Neural cell (in vitro differentiated cells): ENCODE measurements around the gene KCNIP4. TPM values are rescaled to one million over a fixed set of nuclear protein-coding genes. Genes with fewer than 3 reads are reported as not detected.

Experiments
- H2AFZ ChIP-seq: fragments of 200-600, 300-800 bp; sonication (generic), shearing (Covaris generic); 2 replicates; pipeline ENCODE4 v1.6.0; 2014; ENCODE audit warnings: low read depth, mild to moderate bottlenecking, antibody characterized with exemption, low read length, moderate library complexity
- H3F3A ChIP-seq: fragments of 200-600 bp; shearing (Covaris generic); 2 replicates; pipeline ENCODE4 v1.6.1; 2016; ENCODE audit warnings: mild to moderate bottlenecking, moderate library complexity, mixed read lengths, antibody characterized with exemption, low read length; ENCODE audit not compliant: insufficient read depth, poor library complexity, severe bottlenecking
- H3K27ac ChIP-seq: fragments of 200-600, 300-800 bp; sonication (generic), shearing (Covaris generic); 2 replicates; pipeline ENCODE4 v1.5.1; 2014; ENCODE audit warnings: mild to moderate bottlenecking, low read length, moderate library complexity
- H3K27me3 ChIP-seq: fragments of 300-800, 200-600 bp; sonication (generic), shearing (Covaris generic); 2 replicates; pipeline ENCODE4 v1.6.0; 2014; ENCODE audit warnings: mild to moderate bottlenecking, low read depth, low read length, moderate library complexity; ENCODE audit not compliant: insufficient read depth
- H3K36me3 ChIP-seq: fragments of 300-800, 200-600 bp; sonication (generic), shearing (Covaris generic); 2 replicates; pipeline ENCODE4 v1.5.1; 2014; ENCODE audit warnings: mild to moderate bottlenecking, antibody characterized with exemption, low read length, moderate library complexity; ENCODE audit not compliant: insufficient read depth
- H3K4me2 ChIP-seq: fragments of 300-800, 200-600 bp; sonication (generic), shearing (Covaris generic); 2 replicates; pipeline ENCODE4 v1.6.0; 2014; ENCODE audit warnings: mild to moderate bottlenecking, low read length
- H3K4me3 ChIP-seq: fragments of 300-800, 200-600 bp; sonication (generic), shearing (Covaris generic); 2 replicates; pipeline ENCODE4 v1.5.1; 2014; ENCODE audit warnings: mild to moderate bottlenecking, low read length, moderate library complexity
- H3K79me2 ChIP-seq: fragments of 200-600 bp; shearing (Covaris generic); replicated peaks from 2 replicates; pipeline ENCODE4 v1.6.0; 2014; ENCODE audit warnings: mild to moderate bottlenecking, low read length, moderate library complexity; ENCODE audit not compliant: insufficient read depth
- H3K9ac ChIP-seq: fragments of 300-800, 200-600 bp; sonication (generic), shearing (Covaris generic); 2 replicates; pipeline ENCODE4 v1.6.1; 2016; ENCODE audit warnings: mild to moderate bottlenecking, low read length, mixed read lengths
- H3K9me2 ChIP-seq: fragments of 200-600 bp; shearing (Covaris generic); 2 replicates; pipeline ENCODE4 v1.6.1; 2016; ENCODE audit warnings: mild to moderate bottlenecking, low read length, mixed read lengths; ENCODE audit not compliant: insufficient read depth
- H3K9me3 ChIP-seq: fragments of 200-600, 300-800 bp; sonication (generic), shearing (Covaris generic); 2 replicates; pipeline ENCODE4 v1.6.1; 2016; ENCODE audit warnings: mild to moderate bottlenecking, mixed run types, low read length, moderate library complexity, mixed read lengths
- H4K20me1 ChIP-seq: fragments of 200-600 bp; shearing (Covaris generic); 2 replicates; pipeline ENCODE4 v1.6.1; 2016; ENCODE audit warnings: mild to moderate bottlenecking, mixed run types; ENCODE audit not compliant: insufficient read depth
- CTCF ChIP-seq: fragments of 450-650 bp; IDR thresholded peaks from 2 replicates; pipeline ENCODE4 v1.5.1; 2014; ENCODE audit warnings: antibody characterized with exemption, mild to moderate bottlenecking, moderate library complexity; ENCODE audit not compliant: poor library complexity, severe bottlenecking
- EP300 ChIP-seq: fragments of 450-650 bp; conservative IDR thresholded peaks from 2 replicates; pipeline ENCODE4 v1.6.1; 2014; ENCODE audit warnings: antibody characterized with exemption, mild to moderate bottlenecking, moderate library complexity; ENCODE audit not compliant: poor library complexity, severe bottlenecking
- EZH2 ChIP-seq: fragments of 200-600, 300-800 bp; shearing (Covaris generic), sonication (generic); IDR thresholded peaks from 2 replicates; pipeline ENCODE4 v1.6.1; 2014; ENCODE audit warnings: antibody characterized with exemption, low read length, borderline replicate concordance, mild to moderate bottlenecking; ENCODE audit not compliant: insufficient read depth, poor library complexity, severe bottlenecking
- MXI1 ChIP-seq: fragments of 450-650 bp; conservative IDR thresholded peaks from 2 replicates; pipeline ENCODE4 v1.6.1; 2014; ENCODE audit warnings: antibody characterized with exemption, mild to moderate bottlenecking; ENCODE audit not compliant: poor library complexity, severe bottlenecking
- POLR2AphosphoS5 ChIP-seq: IDR thresholded peaks from 2 replicates; pipeline ENCODE4 v1.6.1; 2012
- RAD21 ChIP-seq: fragments of 450-650 bp; conservative IDR thresholded peaks from 2 replicates; pipeline ENCODE4 v1.6.1; 2014; ENCODE audit warnings: antibody characterized with exemption, mild to moderate bottlenecking, moderate library complexity
- REST ChIP-seq: IDR thresholded peaks from 2 replicates; pipeline ENCODE4 v1.6.1; 2012; ENCODE audit warnings: borderline replicate concordance
- SMC3 ChIP-seq: fragments of 450-650 bp; conservative IDR thresholded peaks from 2 replicates; pipeline ENCODE4 v1.6.1; 2014; ENCODE audit warnings: antibody characterized with exemption, mild to moderate bottlenecking, moderate library complexity; ENCODE audit not compliant: poor library complexity
- TAF1 ChIP-seq: IDR thresholded peaks from 2 replicates; pipeline ENCODE4 v1.6.1; 2012; ENCODE audit warnings: low read depth
- polyA plus RNA-seq: library from polyadenylated mRNA; depleted of rRNA; stranded (reverse); fragments of >200 nt; gene quantifications from 2 replicates; pipeline ENCODE4 v1.2.3, GENCODE V29; 2014

The KCNIP4 gene
- polyA plus RNA-seq, 1 donor from 2014 or later = 22.8 TPM

GRCh38 chr4:20778896-20779295 lies 1169.7 kb downstream of the KCNIP4 start:
- Histone ChIP-seq H3K79me2 (no peaks in the 10 kb centered on the region), H3K27me3 (no peaks in the 10 kb centered on the region), H3K27ac (no peak overlapping the region), H3K4me2 (no peak overlapping the region), H4K20me1 (no peaks in the 10 kb centered on the region), H3K36me3 (no peaks in the 10 kb centered on the region), H3K4me3 (no peak overlapping the region), H2AFZ (no peak overlapping the region), H3K9me2 (no peaks in the 10 kb centered on the region), H3K9me3 (no peaks in the 10 kb centered on the region), H3K9ac (no peak overlapping the region), H3F3A (no peaks in the 10 kb centered on the region)
- TF ChIP-seq POLR2AphosphoS5 (no peak), REST (no peak), EZH2 (no peak), SMC3 (no peak), MXI1 (no peak), RAD21 (no peak), CTCF (no peak), EP300 (no peak), TAF1 (no peak)

GRCh38 chr4:20773144-20773997 lies 1175.2 kb downstream of the KCNIP4 start:
- Histone ChIP-seq H3K79me2 (no peaks in the 10 kb centered on the region), H3K9me3 (no peaks in the 10 kb centered on the region), H3K27ac (no peak overlapping the region), H3K4me3 (no peak overlapping the region), H3K27me3 (no peaks in the 10 kb centered on the region), H3K4me2 (no peak overlapping the region), H2AFZ (no peak overlapping the region), H4K20me1 (no peaks in the 10 kb centered on the region), H3K9me2 (no peaks in the 10 kb centered on the region), H3K36me3 (no peaks in the 10 kb centered on the region), H3K9ac (no peak overlapping the region), H3F3A (no peaks in the 10 kb centered on the region)
- TF ChIP-seq TAF1 (no peak), POLR2AphosphoS5 (no peak), RAD21 (peak; percentile 88), EZH2 (no peak), SMC3 (peak; percentile 93), REST (no peak), MXI1 (no peak), CTCF (peak; percentile 84), EP300 (no peak)
